Lung (tissue), 12 donors: ENCODE results near the gene RASSF8. TPM values are rescaled to one million over a fixed set of nuclear protein-coding genes. Genes with fewer than 3 reads are reported as not detected.

Source experiments
- ATAC-seq: fragments of 200-7000 bp; cut with Tn5 transposase; one replicate; pipeline ENCODE4 v1.9.1; 2020; ENCODE audit warnings: moderate number of reproducible peaks; ENCODE audit not compliant: insufficient read depth, low FRiP score
- DNase-seq, 3 donors: peaks; one replicate each; pipeline ENCODE4 v3.0.0-alpha.2; 2013 to 2017
- H3K27ac ChIP-seq, 2 donors: one replicate each; pipeline ENCODE4 v1.5.1; 2013; ENCODE audit warnings: mild to moderate bottlenecking in 2 of 2, moderate library complexity in 2 of 2, control low read depth in 1 of 2, inconsistent platforms in 1 of 2, low read depth in 1 of 2, low read length in 1 of 2
- H3K27me3 ChIP-seq, 3 donors: one replicate each; pipeline ENCODE4 v1.5.1; 2013; ENCODE audit warnings: low read length in 2 of 3; ENCODE audit not compliant: control insufficient read depth in 3 of 3, insufficient read depth in 3 of 3
- H3K36me3 ChIP-seq, 4 donors: one replicate each; pipeline ENCODE4 v1.5.1; 2013; ENCODE audit warnings: low read length in 4 of 4, mild to moderate bottlenecking in 1 of 4, moderate library complexity in 1 of 4; ENCODE audit not compliant: control insufficient read depth in 4 of 4, insufficient read depth in 4 of 4
- H3K4me1 ChIP-seq, 5 donors: one replicate each; pipeline ENCODE4 v1.5.1; 2013; ENCODE audit warnings: low read length in 5 of 5, mild to moderate bottlenecking in 2 of 5, moderate library complexity in 1 of 5; ENCODE audit not compliant: control insufficient read depth in 5 of 5, insufficient read depth in 5 of 5
- H3K4me3 ChIP-seq: one replicate; pipeline ENCODE4 v1.5.1; 2013; ENCODE audit warnings: mild to moderate bottlenecking, control low read depth, moderate library complexity
- H3K9ac ChIP-seq, 2 donors: one replicate each; pipeline ENCODE4 v1.5.1; 2013; ENCODE audit warnings: low read length in 2 of 2, control low read depth in 1 of 2; ENCODE audit not compliant: insufficient read depth in 1 of 2
- H3K9me3 ChIP-seq, 4 donors: one replicate each; pipeline ENCODE4 v1.5.1; 2013; ENCODE audit warnings: low read length in 3 of 4, mild to moderate bottlenecking in 1 of 4, moderate library complexity in 1 of 4; ENCODE audit not compliant: control insufficient read depth in 4 of 4, insufficient read depth in 3 of 4
- WGBS, 2 donors: extraction: QIAGEN DNeasy Blood & Tissue Kit; methylation state at CpG; one replicate each; pipeline ENCODE4 v1.1.7; 2013; 5-methylcytosine and 5-hydroxymethylcytosine counted together
- polyA plus RNA-seq, 2 donors: library from polyadenylated mRNA; stranded (reverse); fragments of 200-250 nt; gene quantifications; one replicate each; pipeline ENCODE4 v1.2.1, GENCODE V29; 2013
- total RNA-seq, 2 donors: library from RNA; depleted of rRNA in 1 of 2; stranded (reverse); fragments of >200 nt in 1 of 2; gene quantifications; one replicate each; pipeline ENCODE4 v1.2.1, GENCODE V29; 2014 to 2021
- TF ChIP-seq, protein P1 (sequence below): IDR thresholded peaks from 2 replicates; pipeline ENCODE4 v1.5.1; 2012; ENCODE audit warnings: mild to moderate bottlenecking; ENCODE audit errors: control extremely low read depth, extremely low read depth
- donor health status: control.
- donor health status: control.
- donor health status: Bipolar disorder and iron deficiency.
- donor health status: healthy.
- donor health status: DM: yes; HTN: yes; CAD: no.

The RASSF8 gene
- total and polyA plus RNA-seq, 4 donors: 9.0 to 68.4 (median 28.2) TPM

DNA sequence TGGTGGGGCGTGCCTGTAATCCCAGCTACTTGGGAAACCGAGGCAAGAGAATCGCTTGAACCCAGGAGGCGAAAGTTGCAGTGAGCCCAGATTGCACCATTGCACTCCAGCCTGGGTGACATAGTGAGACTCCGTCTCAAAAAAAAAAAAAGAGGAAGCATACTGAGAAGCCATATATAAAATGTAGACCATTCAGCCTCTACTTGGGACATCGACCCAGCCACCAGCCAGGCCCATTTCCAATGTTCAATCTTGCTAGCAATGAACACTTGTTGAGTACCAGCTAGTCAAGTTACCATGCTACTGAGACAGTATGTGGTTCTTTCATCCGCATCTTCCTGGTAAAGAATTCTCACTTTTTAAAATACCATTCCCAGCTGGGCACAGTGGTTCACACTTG lies 33.4 kb upstream of the RASSF8 start:
- WGBS, 2 donors: 86 to 90% methylated on average over 7 of the region's 7 CpGs
- TF ChIP-seq, protein P1, sequence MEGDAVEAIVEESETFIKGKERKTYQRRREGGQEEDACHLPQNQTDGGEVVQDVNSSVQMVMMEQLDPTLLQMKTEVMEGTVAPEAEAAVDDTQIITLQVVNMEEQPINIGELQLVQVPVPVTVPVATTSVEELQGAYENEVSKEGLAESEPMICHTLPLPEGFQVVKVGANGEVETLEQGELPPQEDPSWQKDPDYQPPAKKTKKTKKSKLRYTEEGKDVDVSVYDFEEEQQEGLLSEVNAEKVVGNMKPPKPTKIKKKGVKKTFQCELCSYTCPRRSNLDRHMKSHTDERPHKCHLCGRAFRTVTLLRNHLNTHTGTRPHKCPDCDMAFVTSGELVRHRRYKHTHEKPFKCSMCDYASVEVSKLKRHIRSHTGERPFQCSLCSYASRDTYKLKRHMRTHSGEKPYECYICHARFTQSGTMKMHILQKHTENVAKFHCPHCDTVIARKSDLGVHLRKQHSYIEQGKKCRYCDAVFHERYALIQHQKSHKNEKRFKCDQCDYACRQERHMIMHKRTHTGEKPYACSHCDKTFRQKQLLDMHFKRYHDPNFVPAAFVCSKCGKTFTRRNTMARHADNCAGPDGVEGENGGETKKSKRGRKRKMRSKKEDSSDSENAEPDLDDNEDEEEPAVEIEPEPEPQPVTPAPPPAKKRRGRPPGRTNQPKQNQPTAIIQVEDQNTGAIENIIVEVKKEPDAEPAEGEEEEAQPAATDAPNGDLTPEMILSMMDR: no peak
- no peak overlapping the region for H3K9ac ChIP-seq
- DNase-seq (no peak), ATAC-seq (no peak)
- H3K4me1 ChIP-seq: no peaks in the 10 kb centered on the region
- no peaks in the 10 kb centered on the region for H3K9me3 ChIP-seq
- H3K4me3 ChIP-seq: no peak overlapping the region
- H3K27me3 ChIP-seq: no peaks in the 10 kb centered on the region
- H3K36me3 ChIP-seq: no peaks in the 10 kb centered on the region
- H3K27ac ChIP-seq: no peak overlapping the region

DNA sequence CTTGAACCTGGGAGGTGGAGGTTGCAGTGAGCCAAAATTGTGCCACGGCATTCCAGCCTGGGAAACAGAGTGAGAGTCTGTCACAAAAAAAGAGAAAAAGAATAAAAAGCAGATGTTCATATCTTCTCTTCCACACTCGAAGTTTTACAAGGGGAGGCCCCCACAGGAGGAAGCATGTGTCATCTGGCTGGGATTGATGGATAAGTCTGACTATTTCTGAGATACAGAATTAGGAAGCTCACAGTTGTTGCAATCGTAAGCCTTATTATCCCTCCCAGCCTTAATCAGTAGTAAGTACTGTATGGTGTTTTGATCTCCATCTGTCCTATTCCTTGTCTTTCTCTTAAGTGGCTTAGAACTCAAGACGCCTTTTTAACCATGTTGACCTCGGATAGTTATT lies 31.9 kb upstream of the RASSF8 start:
- DNase-seq (no peak), ATAC-seq (no peak)
- H3K27me3 ChIP-seq: no peaks in the 10 kb centered on the region
- no peaks in the 10 kb centered on the region for H3K9me3 ChIP-seq
- H3K4me1 ChIP-seq: no peaks in the 10 kb centered on the region
- no peak overlapping the region for H3K4me3 ChIP-seq
- H3K27ac ChIP-seq: no peak overlapping the region
- 56 to 62% methylated on average over 5 of the region's 5 CpGs for WGBS, 2 donors
- TF ChIP-seq, protein P1: no peak
- H3K9ac ChIP-seq: no peak overlapping the region
- H3K36me3 ChIP-seq: no peaks in the 10 kb centered on the region

DNA sequence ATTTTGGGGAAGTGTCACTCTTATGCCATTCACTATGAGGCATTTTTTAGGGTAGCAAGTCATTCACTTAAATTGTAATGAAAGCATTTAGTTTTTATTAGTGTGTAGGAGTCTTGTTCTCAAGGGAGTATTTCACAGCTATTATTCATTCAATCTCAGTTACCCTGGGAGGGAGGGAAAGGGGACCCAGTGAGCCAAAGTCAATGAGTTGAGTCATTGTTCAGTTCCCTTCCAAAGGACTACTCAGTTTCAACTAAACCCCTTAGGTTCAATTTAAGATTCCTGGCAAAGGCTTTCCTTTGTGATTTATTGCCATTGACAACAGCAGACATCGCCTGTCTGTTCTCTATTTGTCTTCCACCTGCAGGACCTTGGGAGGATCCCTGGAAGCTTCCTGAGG lies 29.3 kb upstream of the RASSF8 start:
- TF ChIP-seq, protein P1: no peak
- H3K9ac ChIP-seq: no peak overlapping the region
- DNase-seq (no peak), ATAC-seq (no peak)
- no peak overlapping the region for H3K27ac ChIP-seq
- H3K9me3 ChIP-seq: no peaks in the 10 kb centered on the region
- 88 to 91% methylated on average over 1 of the region's 1 CpG for WGBS, 2 donors
- no peaks in the 10 kb centered on the region for H3K36me3 ChIP-seq
- no peaks in the 10 kb centered on the region for H3K4me1 ChIP-seq
- no peaks in the 10 kb centered on the region for H3K27me3 ChIP-seq
- H3K4me3 ChIP-seq: no peak overlapping the region

DNA sequence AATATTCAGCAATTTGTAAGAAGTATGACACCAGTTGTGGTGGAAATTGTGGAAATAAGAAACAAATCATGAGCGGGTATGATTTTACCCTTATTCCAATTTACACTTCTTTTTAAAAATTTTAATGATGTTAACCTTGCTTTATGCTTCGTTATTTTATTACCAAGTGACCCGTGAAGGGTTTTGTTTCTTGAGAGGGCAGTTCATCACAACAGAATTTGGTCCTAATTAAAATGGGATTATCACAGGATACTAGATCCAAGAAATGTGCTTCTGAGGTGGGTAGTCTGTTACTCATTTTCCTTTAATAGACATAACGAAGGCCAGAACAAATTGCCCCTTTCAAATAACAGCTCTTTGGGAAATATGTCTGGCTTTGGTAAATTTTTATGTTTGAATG lies 25.5 kb upstream of the RASSF8 start:
- H3K9ac ChIP-seq: no peak overlapping the region
- no peaks in the 10 kb centered on the region for H3K27me3 ChIP-seq
- TF ChIP-seq, protein P1: no peak
- H3K4me3 ChIP-seq: no peak overlapping the region
- no peak for DNase-seq
- WGBS, 2 donors: 93 to 94% methylated on average over 4 of the region's 4 CpGs
- ATAC-seq: no peak
- no peaks in the 10 kb centered on the region for H3K9me3 ChIP-seq
- H3K27ac ChIP-seq: no peak overlapping the region
- peaks cover 0 to 13% (median 0%) of the 10 kb centered on the region in 5 donors for H3K4me1 ChIP-seq
- H3K36me3 ChIP-seq: no peaks in the 10 kb centered on the region
